ENCODE measurements around the gene RPTOR. TPM values are rescaled to one million over a fixed set of nuclear protein-coding genes. Genes with fewer than 3 reads are reported as not detected.

Gene RPTOR
- total RNA-seq, 1 experiment from 2014 or later = 46.2 TPM

DNA sequence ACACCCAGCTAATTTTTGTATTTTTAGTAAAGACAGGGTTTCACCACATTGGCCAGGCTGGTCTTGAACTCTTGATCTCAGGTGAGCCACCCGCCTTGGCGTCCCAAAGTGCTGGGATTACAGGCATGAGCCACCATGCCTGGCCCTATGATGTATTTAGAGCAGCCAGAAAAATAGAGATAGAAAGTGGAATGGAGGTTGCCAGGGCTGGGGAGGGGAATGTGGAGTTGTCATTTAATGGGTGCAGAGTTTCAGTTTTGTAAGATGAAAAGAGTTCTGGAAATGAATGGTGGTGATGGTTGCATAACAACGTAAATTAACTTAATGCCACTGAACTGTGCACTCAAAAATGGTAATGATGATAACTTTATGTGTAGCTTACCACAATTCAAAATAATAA, 36.7 kb upstream of the RPTOR start:
- no peak for TF ChIP-seq EZH2 (IDR thresholded peaks at IDR 0.05; ENCODE audit: low read length, unreplicated experiment)
- TF ChIP-seq, protein P1, sequence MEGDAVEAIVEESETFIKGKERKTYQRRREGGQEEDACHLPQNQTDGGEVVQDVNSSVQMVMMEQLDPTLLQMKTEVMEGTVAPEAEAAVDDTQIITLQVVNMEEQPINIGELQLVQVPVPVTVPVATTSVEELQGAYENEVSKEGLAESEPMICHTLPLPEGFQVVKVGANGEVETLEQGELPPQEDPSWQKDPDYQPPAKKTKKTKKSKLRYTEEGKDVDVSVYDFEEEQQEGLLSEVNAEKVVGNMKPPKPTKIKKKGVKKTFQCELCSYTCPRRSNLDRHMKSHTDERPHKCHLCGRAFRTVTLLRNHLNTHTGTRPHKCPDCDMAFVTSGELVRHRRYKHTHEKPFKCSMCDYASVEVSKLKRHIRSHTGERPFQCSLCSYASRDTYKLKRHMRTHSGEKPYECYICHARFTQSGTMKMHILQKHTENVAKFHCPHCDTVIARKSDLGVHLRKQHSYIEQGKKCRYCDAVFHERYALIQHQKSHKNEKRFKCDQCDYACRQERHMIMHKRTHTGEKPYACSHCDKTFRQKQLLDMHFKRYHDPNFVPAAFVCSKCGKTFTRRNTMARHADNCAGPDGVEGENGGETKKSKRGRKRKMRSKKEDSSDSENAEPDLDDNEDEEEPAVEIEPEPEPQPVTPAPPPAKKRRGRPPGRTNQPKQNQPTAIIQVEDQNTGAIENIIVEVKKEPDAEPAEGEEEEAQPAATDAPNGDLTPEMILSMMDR (conservative IDR thresholded peaks at IDR 0.05; ENCODE audit: low read depth, low read length) = no peak
- no peak for TF ChIP-seq EZH2phosphoT487 (IDR thresholded peaks at IDR 0.05; ENCODE audit: borderline replicate concordance, low read length)
- H3K4me1 ChIP-seq (ENCODE audit: insufficient read depth, low read length) = peaks cover 6% of the 10 kb centered on the region; the same call in 1 of the 2 replicates
- no peaks in the 10 kb centered on the region for H3K36me3 ChIP-seq (ENCODE audit: low read depth, low read length)
- H3F3A ChIP-seq (ENCODE audit: low read length, unreplicated experiment) = no peaks in the 10 kb centered on the region
- no peak overlapping the region for H3K27ac ChIP-seq (ENCODE audit: low read length)
- H3K27me3 ChIP-seq (ENCODE audit: low read length) = peaks cover 37% of the 10 kb centered on the region
- CTCF ChIA-PET = interaction anchor here (0.6 kb wide), 1 partner anchor 277 kb away, joined by 3 read pairs; no protein-coding TSS in a partner anchor
- no peaks in the 10 kb centered on the region for H3K79me2 ChIP-seq (ENCODE audit: low read length)
- no peak overlapping the region for H3K4me3 ChIP-seq (ENCODE audit: low read length)
- no peak overlapping the region for H2AFZ ChIP-seq (ENCODE audit: low read length)
- intact Hi-C loops (cut with micrococcal nuclease) = no loop called here
- H3K9ac ChIP-seq (ENCODE audit: low read length) = no peak overlapping the region
- H4K20me1 ChIP-seq (ENCODE audit: low read length) = no peaks in the 10 kb centered on the region
- no TSS peak for BruUV-seq (replicated peaks)
- no peaks in the 10 kb centered on the region for H3K9me3 ChIP-seq (ENCODE audit: low read length)
- DNase-seq (no peak), ATAC-seq (no peak)
- H3K4me2 ChIP-seq (ENCODE audit: low read length) = no peak overlapping the region
- POLR2A ChIA-PET (ENCODE audit: unreplicated experiment) = no interaction called here
- no peaks in the 10 kb centered on the region for H3K9me2 ChIP-seq (replicated peaks; ENCODE audit: low read length)

DNA sequence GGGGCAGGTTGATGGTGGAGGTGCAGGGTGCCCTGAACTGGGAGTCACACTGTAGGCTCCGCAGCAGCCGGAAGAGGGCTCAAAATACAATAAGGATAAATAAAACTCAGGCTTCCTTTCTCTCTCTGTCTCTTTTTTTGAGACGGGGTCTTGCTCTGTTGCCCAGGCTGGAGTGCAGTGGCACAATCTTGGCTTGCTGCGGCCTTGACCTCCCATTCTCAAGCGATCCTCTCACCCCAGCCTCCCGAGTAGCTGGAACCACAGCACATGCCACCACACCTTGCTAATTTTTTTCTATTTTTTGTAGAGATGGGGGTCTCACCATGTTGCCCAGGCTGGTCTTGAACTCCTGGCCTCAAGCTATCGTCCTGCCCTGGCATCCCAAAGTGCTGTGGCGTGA, 35.3 kb upstream of the RPTOR start:
- TF ChIP-seq, protein P1 (conservative IDR thresholded peaks at IDR 0.05; ENCODE audit: low read depth, low read length) = no peak
- no peak for ATAC-seq
- H3K4me1 ChIP-seq (ENCODE audit: insufficient read depth, low read length) = peaks cover 6% of the 10 kb centered on the region; the same call in 1 of the 2 replicates
- intact Hi-C loops (cut with micrococcal nuclease) = no loop called here
- H3K27me3 ChIP-seq (ENCODE audit: low read length) = peaks cover 32% of the 10 kb centered on the region
- no peak overlapping the region for H3K9ac ChIP-seq (ENCODE audit: low read length)
- no TSS peak for BruUV-seq (replicated peaks)
- H3K27ac ChIP-seq (ENCODE audit: low read length) = no peak overlapping the region
- H3F3A ChIP-seq (ENCODE audit: low read length, unreplicated experiment) = no peaks in the 10 kb centered on the region
- no peaks in the 10 kb centered on the region for H3K36me3 ChIP-seq (ENCODE audit: low read depth, low read length)
- no peak for DNase-seq
- ChIA-PET POLR2A (ENCODE audit: unreplicated experiment) (no interaction called here), CTCF (no interaction called here)
- H3K4me3 ChIP-seq (ENCODE audit: low read length) = no peak overlapping the region
- no peaks in the 10 kb centered on the region for H3K9me2 ChIP-seq (replicated peaks; ENCODE audit: low read length)
- H2AFZ ChIP-seq (ENCODE audit: low read length) = no peak overlapping the region
- no peaks in the 10 kb centered on the region for H3K79me2 ChIP-seq (ENCODE audit: low read length)
- no peak overlapping the region for H3K4me2 ChIP-seq (ENCODE audit: low read length)
- no peaks in the 10 kb centered on the region for H3K9me3 ChIP-seq (ENCODE audit: low read length)
- no peaks in the 10 kb centered on the region for H4K20me1 ChIP-seq (ENCODE audit: low read length)

DNA sequence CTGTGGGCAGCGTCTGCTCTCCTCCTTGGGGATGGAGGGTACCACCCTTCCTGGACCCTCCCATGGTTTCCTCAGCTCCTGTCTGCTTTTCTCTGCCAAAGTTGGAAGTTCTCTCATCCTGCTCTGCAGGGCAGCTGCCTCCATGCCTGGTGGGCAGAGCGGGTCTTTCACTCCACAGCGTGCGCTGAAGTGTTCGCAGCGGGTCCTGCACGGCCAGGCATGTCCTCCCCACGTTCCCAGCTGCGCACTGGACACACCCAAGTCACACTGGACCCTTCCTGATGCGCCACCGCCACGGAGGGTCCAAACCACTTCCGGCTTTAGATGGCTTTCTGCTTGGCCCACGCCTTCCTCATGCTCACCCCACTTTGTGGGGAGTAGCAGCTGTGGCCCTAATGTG, 34.5 kb upstream of the RPTOR start:
- Histone ChIP-seq H3K9me2 (replicated peaks; ENCODE audit: low read length) (no peaks in the 10 kb centered on the region), H3K4me3 (ENCODE audit: low read length) (no peak overlapping the region), H3K79me2 (ENCODE audit: low read length) (no peaks in the 10 kb centered on the region), H3K36me3 (ENCODE audit: low read depth, low read length) (no peaks in the 10 kb centered on the region), H3K9me3 (ENCODE audit: low read length) (no peaks in the 10 kb centered on the region), H3K9ac (ENCODE audit: low read length) (no peak overlapping the region), H3K4me2 (ENCODE audit: low read length) (no peak overlapping the region), H4K20me1 (ENCODE audit: low read length) (no peaks in the 10 kb centered on the region), H3K27ac (ENCODE audit: low read length) (no peak overlapping the region), H2AFZ (ENCODE audit: low read length) (no peak overlapping the region), H3F3A (ENCODE audit: low read length, unreplicated experiment) (no peaks in the 10 kb centered on the region), H3K4me1 (ENCODE audit: insufficient read depth, low read length) (peaks cover 6% of the 10 kb centered on the region; the same call in 1 of the 2 replicates), H3K27me3 (ENCODE audit: low read length) (peaks cover 24% of the 10 kb centered on the region)
- CTCF ChIA-PET = no interaction called here
- TF ChIP-seq, protein P1 (conservative IDR thresholded peaks at IDR 0.05; ENCODE audit: low read depth, low read length) = no peak
- TF ChIP-seq EZH2phosphoT487 (IDR thresholded peaks at IDR 0.05; ENCODE audit: borderline replicate concordance, low read length) (no peak), EZH2 (IDR thresholded peaks at IDR 0.05; ENCODE audit: low read length, unreplicated experiment) (no peak)
- intact Hi-C loops (cut with micrococcal nuclease) = no loop called here
- ATAC-seq (no peak), DNase-seq (no peak)
- BruUV-seq (replicated peaks) = no TSS peak
- POLR2A ChIA-PET (ENCODE audit: unreplicated experiment) = no interaction called here
